Measurements from ENCODE around the gene NME7. TPM values are rescaled to one million over a fixed set of nuclear protein-coding genes. Genes with fewer than 3 reads are reported as not detected.
A peak's percentile ranks its signal among the peaks of the same experiment; 100 is the strongest.
"Not testable (repeated sequence)": the region's sequence is repeated elsewhere in the genome, so short reads cannot be mapped to it uniquely, and the experiment has no call there.

The NME7 gene
- total RNA-seq, 1 donor from 2014 or later: 20.3 TPM

DNA sequence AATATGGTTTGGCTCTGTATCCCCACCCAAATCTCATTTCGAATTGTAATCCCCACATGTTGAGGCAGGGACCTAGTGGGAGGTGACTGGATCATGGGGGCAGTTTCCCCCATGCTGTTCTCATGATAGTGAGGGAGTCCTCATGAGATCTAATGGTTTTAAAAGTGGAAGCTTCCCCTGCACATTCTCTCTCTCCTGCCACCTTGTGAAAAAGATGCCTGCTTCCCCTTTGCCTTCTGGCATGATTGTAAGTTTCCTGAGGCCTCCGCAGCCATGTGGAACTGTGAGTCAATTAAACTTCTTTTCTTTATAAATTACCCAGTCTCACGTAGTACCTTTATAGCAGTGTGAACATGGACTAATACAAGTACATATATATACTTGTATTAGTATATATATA lies 25.5 kb downstream of the NME7 start:
- DNase-seq (ENCODE audit: low read depth, low spot score): not testable (repeated sequence)

DNA sequence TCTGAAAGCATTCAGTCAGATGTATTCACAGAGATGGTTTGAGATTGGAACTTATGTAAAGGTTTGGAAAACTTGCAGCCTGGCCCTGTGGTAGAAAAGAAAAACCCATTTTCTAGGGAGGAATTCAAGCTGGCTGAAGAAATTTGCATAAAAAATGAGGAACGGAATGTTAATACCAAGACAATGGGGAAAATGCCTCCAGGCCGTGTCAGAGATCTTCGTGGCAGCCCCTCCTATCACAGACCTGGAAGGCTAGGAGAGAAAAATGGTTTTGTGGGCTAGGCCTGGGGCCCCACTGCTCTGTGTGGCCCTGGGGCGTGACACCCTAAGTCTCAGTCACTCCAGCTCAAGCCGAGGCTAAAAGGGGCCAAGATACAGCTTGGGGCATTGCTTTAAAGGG lies 26.7 kb downstream of the NME7 start:
- no peak for DNase-seq (ENCODE audit: low read depth, low spot score)

DNA sequence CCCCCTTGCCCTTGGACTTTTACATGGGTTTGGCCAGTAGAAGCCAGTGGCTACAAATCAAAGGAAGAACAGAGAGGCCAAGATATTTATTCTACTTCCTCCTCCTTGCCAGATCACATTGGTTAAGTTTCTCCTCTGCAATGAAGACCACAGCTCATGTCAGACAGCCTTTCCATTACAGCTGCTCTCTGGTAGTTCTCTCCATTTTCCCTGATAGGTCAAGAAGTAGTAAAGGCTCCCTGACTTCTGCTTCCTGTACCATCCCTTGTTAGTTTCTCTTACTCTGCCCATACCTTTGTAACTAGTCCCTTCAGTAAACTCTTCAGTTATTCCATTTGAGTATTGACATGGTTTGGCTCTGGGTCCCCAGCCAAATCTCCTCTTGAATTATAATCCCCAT lies 27.8 kb downstream of the NME7 start:
- no peak for DNase-seq (ENCODE audit: low read depth, low spot score)

- no peak for DNase-seq (ENCODE audit: low read depth, low spot score)
These were observed 29.0 kb downstream of the NME7 start for GRCh38 chr1:169338617-169339016.

DNA sequence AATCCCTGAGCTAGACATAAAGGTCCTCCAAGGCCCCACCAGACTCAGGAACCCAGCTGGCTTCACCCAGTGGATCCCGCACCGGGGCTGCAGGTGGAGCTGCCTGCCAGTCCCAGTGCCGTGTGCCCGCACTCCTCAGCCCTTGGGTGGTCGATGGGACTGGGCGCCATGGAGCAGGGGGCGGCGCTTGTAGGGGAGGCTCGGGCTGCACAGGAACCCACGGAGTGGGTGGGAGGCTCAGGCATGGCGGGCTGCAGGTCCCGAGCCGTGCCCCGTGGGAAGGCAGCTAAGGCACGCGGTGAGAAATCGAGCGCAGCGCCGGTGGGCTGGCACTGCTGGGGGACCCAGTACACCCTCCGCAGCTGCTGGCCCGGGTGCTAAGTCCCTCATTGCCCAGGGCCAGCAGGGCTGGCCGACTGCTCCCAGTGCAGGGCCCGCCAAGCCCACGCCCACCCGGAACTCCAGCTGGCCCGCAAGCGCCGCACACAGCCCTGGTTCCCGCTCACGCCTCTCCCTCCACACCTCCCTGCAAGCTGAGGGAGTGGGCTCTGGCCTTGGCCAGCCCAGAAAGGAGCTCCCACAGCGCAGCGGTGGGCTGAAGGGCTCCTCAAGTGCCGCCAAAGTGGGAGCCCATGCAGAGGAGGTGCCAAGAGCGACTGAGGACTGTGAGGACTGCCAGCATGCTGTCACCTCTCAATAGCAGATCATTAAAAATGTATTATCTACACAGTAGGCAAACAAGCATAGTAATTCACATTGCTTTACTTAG lies 30.5 kb downstream of the NME7 start:
- not testable (repeated sequence) for DNase-seq (ENCODE audit: low read depth, low spot score)

DNA sequence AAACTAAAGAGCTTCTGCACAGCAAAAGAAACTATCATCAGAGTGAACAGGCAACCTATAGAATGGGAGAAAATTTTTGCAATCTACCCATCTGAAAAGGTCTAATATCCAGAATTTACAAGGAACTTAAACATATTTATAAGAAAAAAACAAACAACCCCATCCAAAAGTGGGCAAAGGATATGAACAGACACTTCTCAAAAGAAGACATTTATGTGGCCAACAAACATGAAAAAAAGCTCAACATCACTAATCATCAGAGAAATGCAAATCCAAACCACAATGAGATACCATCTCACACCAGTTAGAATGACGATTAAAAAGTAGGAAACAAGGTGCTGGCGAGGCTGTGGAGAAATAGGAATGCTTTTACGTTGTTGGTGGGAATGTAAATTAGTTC lies 32.9 kb downstream of the NME7 start:
- not testable (repeated sequence) for DNase-seq (ENCODE audit: low read depth, low spot score)

GRCh38 chr1:169330927-169331326 lies 36.7 kb downstream of the NME7 start:
- DNase-seq (ENCODE audit: low read depth, low spot score): no peak

- DNase-seq (ENCODE audit: low read depth, low spot score): no peak
These were observed 38.2 kb downstream of the NME7 start for GRCh38 chr1:169329383-169329782.

DNA sequence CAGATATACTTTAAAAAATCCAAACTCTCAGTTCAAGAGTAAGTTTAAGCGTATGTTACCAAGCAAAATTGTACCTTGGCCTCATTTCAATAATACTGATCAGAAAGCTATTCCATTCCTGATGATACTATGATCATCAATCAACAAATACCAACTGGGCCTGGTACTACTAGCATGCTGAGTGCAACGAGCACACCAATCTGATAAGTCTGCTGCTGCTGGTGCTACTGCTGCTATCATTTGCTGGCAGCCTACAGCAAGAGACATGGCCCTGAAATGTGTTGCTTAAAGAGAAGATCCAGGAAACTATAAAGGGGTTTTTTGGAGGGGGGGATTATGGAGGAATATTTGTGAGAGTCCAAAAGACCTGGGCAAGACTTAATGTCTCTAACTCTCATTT lies 39.7 kb downstream of the NME7 start:
- DNase-seq (ENCODE audit: low read depth, low spot score): no peak

GRCh38 chr1:169326956-169327268 lies 40.7 kb downstream of the NME7 start:
- DNase-seq (ENCODE audit: low read depth, low spot score): peak; percentile 47

DNA sequence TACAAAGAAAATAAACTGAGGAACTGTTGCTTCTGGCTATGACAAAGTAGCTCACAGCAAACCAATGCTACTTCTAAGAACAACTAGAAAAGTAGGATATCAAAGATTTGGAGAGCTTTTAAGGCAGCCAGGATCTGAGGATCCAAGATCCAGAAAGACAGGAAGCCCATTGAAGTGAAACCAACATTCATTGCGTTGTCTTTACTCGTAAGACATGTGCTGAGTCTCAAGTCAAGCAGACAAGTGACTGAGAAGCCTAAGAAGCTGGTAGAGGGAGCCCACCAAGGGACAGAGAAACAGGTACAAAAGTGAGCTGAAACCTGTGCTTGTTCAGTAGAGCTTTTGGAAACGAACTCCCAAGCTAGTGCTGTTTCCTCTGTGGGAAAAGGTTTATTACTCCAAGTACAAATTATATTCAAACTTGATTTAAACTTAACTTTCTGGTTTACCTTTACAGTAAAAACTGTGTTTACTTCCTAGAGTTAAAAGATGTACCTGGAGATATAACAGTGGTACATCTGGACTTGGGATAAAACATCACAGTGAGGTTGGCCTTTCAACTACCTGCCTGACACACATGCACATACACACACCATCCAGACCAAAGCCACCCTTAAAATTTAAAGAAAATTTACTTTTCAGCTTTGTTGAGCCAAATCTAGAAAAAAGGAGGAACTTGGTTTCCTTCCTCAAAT lies 41.2 kb downstream of the NME7 start:
- DNase-seq (ENCODE audit: low read depth, low spot score): no peak

DNA sequence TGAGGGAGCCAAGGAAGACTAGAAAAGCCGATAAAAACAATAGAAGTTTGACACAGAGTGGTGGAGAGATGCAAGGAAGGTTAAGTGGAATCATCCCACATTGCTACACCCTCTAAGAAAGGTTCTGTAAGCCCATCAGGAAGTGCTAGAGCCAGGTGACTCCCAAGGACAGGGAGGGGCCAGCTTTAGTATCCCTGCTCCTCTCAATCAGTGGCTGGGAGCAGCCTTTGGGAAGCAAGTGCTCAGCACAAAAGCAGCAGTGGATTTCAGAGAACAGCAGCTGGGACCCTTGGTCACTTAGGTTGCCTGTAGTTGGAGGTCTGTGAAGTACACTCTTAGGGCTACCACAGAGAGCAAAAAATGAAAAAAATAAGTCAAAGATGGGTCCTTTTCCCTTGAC lies 42.5 kb downstream of the NME7 start:
- DNase-seq (ENCODE audit: low read depth, low spot score): no peak

GRCh38 chr1:169322138-169322537 lies 45.5 kb downstream of the NME7 start:
- no peak for DNase-seq (ENCODE audit: low read depth, low spot score)

GRCh38 chr1:169321539-169321938 lies 46.1 kb downstream of the NME7 start:
- no peak for DNase-seq (ENCODE audit: low read depth, low spot score)

GRCh38 chr1:169318536-169319244 lies 48.9 kb downstream of the NME7 start:
- no peak for DNase-seq (ENCODE audit: low read depth, low spot score)

DNA sequence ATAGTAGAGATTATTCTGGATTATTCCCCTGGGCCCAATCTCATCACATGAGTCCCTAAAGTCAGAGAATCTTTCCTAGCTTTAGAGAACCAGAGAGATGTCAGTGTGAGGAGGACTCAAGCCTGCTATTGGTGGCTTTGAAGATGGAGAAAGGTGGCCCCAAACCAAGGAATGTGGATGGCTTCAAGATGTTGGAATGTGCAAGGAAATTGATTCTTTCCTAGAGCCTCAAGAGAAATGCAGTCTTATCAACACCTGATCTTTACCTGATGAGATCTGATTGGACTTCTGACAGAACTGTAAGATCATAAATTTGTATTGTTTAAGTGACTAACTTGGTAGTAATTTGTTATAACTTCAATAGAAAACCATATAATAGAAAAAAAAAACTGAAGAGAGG lies 51.0 kb downstream of the NME7 start:
- no peak for DNase-seq (ENCODE audit: low read depth, low spot score)

GRCh38 chr1:169312084-169312954 lies 55.3 kb downstream of the NME7 start:
- no peak for DNase-seq (ENCODE audit: low read depth, low spot score)

GRCh38 chr1:169309178-169310166 lies 58.1 kb downstream of the NME7 start:
- DNase-seq (ENCODE audit: low read depth, low spot score): no peak

- DNase-seq (ENCODE audit: low read depth, low spot score): no peak
These were observed 59.1 kb downstream of the NME7 start for GRCh38 chr1:169308313-169309039.

GRCh38 chr1:169307176-169307575 lies 60.4 kb downstream of the NME7 start:
- DNase-seq (ENCODE audit: low read depth, low spot score): no peak
